IPS-18c (cell line): ENCODE results near the gene TOP3B.
"Not testable (repeated sequence)": the region's sequence is repeated elsewhere in the genome, so short reads cannot be mapped to it uniquely, and the experiment has no call there.

Source experiments
- H3K4me3 ChIP-seq: 2 replicates; pipeline ENCODE4 v1.7.0; 2013; ENCODE audit warnings: low read depth, mild to moderate bottlenecking, low read length, moderate library complexity; ENCODE audit not compliant: insufficient read depth
- H3K9me3 ChIP-seq: one replicate; pipeline ENCODE4 v1.6.1; 2013; ENCODE audit warnings: mild to moderate bottlenecking, low read length, moderate library complexity; ENCODE audit not compliant: control insufficient read depth, insufficient read depth

The TOP3B gene

DNA sequence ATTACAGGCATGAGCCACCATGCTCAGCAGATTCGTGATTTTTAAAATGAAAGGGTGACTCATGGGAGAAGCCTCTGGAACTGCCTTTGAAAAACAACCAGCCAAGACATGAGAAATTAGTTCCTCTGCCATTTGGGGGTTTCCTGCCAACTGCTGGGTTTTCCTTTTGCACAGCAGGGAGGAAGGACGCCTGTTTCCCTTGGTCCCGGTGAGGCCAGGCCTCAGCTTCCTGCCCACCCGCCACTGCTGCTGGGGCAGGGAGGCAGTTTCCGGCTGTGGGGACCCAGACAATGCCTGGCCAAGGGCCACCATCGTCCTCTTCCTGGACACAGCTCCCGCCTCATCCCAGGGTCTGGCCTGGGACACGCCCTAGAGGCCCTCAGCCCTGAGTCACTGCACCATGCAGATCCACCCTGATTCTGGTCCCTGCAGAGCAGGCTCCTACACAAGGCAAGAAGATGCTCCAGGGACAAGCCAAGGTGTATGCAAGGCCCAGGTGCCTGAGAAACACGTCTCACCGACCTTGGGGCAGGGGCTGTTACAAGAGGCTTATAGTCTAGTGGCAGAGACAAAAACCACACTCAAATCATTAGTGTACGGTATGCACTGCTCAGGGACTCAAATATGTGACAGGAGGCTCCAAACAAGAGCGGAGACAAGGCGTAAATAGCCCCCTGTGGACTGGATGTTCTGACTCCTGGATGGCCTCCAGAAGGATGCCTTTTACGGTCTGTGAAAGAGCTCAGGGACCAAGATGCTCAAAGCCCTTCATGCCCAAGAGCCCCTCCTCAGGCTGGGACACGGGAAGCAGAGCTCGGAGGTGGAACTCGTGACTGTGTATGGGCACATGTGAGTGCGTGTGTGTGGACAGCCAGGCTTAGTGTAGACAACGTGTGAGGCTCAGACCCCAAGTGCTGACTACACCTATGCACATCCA, 39.9 kb downstream of the TOP3B start:
- no peak overlapping the region for H3K4me3 ChIP-seq

GRCh38 chr22:21941921-21942320, 40.7 kb downstream of the TOP3B start:
- Histone ChIP-seq H3K4me3 (no peak overlapping the region), H3K9me3 (no peaks in the 10 kb centered on the region)

More for the DNA sequence above, 39.9 kb downstream of the TOP3B start:
- H3K9me3 ChIP-seq: no peaks in the 10 kb centered on the region

DNA sequence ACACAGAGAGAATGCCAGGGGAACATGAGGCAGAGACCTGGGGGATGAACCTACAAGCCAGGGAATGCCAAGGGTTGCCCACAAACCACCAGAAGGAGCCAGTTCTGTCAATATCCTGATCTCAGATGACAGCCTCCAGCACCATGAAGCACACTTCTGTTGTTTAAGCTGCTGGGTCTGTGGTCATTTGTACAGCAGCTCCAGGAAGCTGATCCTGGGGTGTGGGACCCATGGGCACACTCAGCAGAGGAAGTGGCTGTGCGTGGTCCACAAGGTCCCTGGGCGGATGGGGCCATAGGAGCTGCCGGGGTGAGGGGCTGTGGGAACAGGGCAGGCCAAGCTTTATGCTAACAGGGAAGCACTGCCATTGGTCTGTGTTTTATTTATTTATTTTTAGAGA, 42.1 kb downstream of the TOP3B start:
- no peaks in the 10 kb centered on the region for H3K9me3 ChIP-seq
- H3K4me3 ChIP-seq: no peak overlapping the region

GRCh38 chr22:21939935-21940334, 42.7 kb downstream of the TOP3B start:
- not testable (repeated sequence) for H3K4me3 ChIP-seq, H3K9me3 ChIP-seq

DNA sequence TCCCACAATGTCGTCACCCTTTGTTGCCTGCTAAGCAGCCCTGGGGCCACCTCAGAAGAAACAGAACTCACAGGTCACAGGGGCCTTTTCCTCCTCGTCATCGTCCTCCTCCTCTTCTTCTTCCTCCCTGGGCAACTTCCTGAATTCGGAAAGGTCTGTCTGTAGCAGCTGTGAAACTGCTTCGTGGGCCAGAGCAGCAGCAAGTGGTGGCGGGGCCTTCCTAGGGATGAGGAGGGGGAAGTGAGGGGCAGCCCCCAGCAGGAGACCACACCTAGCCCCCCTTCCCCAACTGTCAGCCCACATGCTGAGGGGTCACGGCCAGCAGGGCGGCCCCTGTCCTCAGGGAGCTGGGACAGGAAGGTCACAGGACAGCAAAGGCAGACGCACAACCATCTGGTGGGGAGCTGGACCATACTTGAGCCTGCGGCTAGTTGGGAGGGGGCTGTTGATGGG, 43.1 kb downstream of the TOP3B start:
- Histone ChIP-seq H3K4me3 (no peak overlapping the region), H3K9me3 (no peaks in the 10 kb centered on the region)

- no peak overlapping the region for H3K4me3 ChIP-seq
- no peaks in the 10 kb centered on the region for H3K9me3 ChIP-seq
These were observed 43.7 kb downstream of the TOP3B start for GRCh38 chr22:21938906-21939305.

DNA sequence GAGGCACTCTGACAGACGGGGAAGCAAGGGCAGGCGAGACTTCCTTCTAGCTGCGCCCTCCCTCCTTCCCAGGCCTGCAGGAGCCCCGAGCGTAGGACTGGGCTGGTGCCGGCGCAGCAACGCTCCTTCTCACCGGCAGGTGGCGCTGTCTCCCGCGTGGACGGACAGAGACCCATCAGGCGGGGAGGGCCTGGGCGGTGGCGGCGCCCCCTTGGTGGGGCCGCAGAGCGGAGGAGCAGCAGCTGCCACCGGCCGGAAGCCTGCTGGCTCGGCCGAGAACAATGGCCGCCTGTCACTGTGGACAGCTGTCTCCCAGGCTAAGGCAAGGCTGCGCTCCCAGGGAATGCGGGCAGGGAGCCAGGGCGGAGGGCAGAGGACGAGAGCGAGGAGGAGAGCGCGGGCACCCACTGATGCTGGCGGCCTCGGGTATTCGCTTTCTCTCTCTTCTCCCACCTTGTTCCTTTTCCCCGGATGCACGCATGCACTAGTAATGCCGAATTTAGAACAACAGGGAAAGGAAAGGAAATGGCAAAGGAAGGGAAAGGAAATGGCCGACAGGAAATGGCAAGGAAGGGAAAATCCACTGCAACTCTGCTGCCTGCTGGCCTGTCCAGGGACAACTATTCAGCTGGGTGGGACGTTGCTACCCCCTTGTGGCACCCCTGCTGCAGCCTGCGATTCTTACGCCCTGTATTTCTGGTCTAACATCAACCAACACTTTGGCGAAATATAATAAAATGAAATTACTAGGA, 44.3 kb downstream of the TOP3B start:
- peak overlapping the region; percentile 71 for H3K4me3 ChIP-seq
- no peaks in the 10 kb centered on the region for H3K9me3 ChIP-seq

DNA sequence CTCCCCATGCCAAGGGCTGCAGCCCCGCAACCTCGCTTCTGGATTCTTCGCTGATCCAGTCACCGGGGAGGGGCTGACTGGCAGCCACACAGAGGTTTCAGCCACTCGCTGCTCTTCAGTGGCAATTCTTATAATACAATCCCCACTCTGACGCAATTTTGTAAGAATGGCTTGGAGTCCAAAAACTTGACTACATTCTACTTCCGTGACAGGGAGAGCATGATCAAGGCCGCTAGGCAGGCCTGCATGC, 44.8 kb downstream of the TOP3B start:
- H3K9me3 ChIP-seq: no peaks in the 10 kb centered on the region
- H3K4me3 ChIP-seq: peak overlapping the region; percentile 20; the same call in 1 of the 2 replicates

DNA sequence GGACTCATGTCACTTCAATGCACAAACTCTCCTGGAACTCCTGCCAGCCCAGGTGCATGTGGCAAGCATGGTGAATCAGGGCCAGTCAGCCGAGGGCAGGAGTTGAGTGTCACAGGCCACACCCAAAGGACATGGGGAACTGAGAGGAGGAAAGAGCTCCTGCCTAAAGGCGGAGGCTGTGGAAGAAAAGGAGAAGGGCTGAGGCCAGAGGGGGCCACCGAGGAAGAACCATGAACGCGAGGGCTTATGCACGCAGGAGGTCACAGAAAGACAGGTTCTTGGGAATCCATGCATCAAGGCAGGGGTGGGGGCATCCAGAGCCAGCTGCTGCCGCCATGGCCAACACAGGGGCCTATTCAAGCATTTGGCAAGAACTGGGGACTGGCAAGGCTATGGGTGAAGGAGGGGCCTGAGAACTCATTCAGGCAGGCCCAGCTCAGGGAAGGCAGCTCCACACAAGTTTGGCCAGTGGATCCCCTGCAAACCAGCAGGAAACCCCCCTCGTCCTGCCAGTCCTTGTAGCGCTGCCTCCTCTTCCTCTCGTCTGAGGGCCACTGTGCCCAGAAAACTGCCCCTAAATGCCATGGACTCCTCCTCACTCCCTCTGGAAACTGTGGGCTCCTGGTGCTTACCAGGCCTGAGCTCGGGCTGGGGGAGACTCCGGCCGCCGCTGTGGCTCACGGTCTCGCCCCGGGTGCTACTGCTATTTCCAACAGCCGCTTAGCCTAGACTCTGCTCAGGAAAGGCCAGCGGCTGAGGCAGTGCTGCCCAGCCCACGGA, 45.4 kb downstream of the TOP3B start:
- Histone ChIP-seq H3K4me3 (peak overlapping the region; percentile 20; the same call in 1 of the 2 replicates), H3K9me3 (no peaks in the 10 kb centered on the region)

DNA sequence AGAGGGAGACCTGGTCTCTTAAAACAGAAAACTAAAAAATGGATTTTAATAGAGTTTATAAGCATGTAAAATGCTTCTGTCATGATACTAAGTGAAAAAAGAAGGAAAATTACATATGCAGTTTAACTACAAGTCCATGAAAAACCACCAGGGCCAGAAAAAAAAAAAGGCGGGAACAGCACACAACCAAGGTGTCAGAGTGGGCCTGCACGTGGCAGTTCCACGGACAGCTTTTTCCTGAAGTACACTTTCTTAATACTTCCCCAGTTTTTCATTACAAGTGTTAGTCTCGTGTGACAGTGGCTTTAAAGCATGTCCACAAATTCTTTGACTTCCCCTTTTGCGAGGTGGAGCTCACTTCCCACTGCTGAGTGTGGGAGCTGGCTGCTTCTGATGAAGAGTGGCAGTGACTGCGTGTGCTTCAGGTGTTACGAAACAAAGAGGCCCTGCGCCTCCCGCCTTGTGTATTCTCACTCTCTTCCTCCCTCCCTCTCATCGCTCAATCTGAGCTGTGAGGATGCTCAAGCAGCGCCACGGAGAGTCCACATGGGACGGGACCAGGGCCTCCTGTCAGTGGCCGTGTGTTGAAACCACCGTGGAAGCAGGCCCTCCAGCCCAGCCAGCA, 46.3 kb downstream of the TOP3B start:
- no peaks in the 10 kb centered on the region for H3K9me3 ChIP-seq
- H3K4me3 ChIP-seq: no peak overlapping the region

DNA sequence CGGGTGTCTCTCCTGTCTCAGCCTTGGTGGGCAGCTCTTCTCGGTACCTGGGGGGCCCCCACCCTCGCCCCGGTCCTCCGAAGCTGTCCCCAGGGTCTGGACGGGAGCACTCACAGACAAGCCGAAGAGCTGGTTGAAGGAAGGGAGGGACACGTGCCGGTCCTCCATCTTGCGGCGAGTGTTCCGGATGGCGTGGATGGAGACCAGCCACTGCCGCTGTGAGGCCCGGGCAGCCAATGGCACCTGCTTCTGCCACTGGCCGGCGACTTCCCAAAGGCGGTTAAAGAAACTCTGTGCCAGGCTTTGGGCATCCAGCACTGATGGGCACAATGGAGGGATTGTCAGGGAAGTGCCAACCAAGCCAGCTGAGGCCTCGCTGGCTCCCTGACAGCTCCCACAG, 48.7 kb downstream of the TOP3B start:
- H3K9me3 ChIP-seq: no peaks in the 10 kb centered on the region
- H3K4me3 ChIP-seq: no peak overlapping the region

GRCh38 chr22:21933413-21933812, 49.2 kb downstream of the TOP3B start:
- Histone ChIP-seq H3K4me3 (no peak overlapping the region), H3K9me3 (no peaks in the 10 kb centered on the region)

DNA sequence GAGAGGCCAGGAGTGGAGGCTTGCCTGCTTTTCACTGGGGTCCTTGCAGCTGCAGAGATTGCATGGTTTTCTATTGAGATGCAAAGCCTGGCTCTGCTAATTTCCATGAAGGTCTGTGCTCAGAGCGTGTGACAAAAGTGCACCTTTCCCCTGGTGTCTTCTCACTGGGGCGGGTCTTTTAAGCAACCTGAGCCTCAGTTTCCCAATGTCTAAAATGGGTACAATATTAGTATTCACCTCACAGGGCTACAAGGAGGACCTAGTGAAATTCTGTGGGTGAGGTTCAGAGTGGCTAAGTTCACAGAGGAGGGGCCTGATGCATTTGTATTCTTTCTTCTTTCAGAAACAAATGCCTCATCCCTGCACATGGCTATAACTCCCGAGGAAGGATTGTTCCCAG, 50.2 kb downstream of the TOP3B start:
- Histone ChIP-seq H3K4me3 (peak overlapping the region; percentile 9; the same call in 1 of the 2 replicates), H3K9me3 (no peaks in the 10 kb centered on the region)

- no peak overlapping the region for H3K4me3 ChIP-seq
- no peaks in the 10 kb centered on the region for H3K9me3 ChIP-seq
These were observed 51.5 kb downstream of the TOP3B start for GRCh38 chr22:21931056-21931455.

- Histone ChIP-seq H3K9me3 (no peaks in the 10 kb centered on the region), H3K4me3 (no peak overlapping the region)
These were observed 53.3 kb downstream of the TOP3B start for GRCh38 chr22:21929253-21929652.

GRCh38 chr22:21928048-21928447, 54.5 kb downstream of the TOP3B start:
- Histone ChIP-seq H3K9me3 (no peaks in the 10 kb centered on the region), H3K4me3 (no peak overlapping the region)

GRCh38 chr22:21927174-21927823, 55.3 kb downstream of the TOP3B start:
- no peaks in the 10 kb centered on the region for H3K9me3 ChIP-seq
- H3K4me3 ChIP-seq: no peak overlapping the region
